Measurements from ENCODE around the gene PRDM16.

The PRDM16 gene

DNA sequence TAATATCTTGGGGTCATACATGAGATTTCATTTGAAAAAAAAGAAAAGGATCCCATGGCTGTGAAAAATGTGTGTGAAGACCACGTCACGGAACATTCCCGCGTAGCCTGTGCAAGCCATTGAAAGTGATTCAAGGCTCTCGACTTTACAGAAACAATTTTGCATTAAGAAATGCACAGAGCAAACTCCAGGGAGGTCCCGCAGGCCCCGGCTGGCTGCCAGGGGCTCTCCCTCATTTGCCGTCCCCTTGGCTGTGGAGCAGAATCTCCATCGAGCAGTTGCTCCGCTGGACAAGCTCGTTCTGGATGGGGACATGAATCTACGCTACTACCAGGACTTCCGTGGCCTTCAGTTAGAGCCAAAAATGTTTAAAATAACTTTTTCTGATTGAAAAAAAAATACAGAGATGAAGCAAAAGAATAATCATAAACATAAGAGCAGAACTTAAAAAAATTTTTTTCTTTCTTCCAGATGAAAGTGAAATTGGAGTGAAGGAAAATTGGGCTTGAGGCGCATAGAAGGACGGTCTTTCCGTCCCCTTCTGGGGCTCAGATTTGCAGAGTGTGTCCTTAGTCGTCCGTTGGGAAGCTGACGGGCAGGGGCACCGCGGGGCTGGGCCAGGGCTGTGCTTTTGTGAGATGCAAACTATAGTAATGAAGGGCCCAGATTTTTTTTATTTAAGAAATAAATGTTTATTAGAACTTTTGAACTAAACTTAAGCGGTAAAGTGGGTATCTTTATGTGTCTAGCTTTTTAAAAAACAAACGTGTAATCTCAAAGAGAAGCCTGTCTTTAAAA, 317.4 kb downstream of the PRDM16 start (continued):
- TF ChIP-seq, protein P1, sequence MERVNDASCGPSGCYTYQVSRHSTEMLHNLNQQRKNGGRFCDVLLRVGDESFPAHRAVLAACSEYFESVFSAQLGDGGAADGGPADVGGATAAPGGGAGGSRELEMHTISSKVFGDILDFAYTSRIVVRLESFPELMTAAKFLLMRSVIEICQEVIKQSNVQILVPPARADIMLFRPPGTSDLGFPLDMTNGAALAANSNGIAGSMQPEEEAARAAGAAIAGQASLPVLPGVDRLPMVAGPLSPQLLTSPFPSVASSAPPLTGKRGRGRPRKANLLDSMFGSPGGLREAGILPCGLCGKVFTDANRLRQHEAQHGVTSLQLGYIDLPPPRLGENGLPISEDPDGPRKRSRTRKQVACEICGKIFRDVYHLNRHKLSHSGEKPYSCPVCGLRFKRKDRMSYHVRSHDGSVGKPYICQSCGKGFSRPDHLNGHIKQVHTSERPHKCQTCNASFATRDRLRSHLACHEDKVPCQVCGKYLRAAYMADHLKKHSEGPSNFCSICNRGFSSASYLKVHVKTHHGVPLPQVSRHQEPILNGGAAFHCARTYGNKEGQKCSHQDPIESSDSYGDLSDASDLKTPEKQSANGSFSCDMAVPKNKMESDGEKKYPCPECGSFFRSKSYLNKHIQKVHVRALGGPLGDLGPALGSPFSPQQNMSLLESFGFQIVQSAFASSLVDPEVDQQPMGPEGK (tag by site-specific recombination; IDR thresholded peaks at IDR 0.05), result no peak
- TF ChIP-seq ZNF112 (tag by site-specific recombination; IDR thresholded peaks at IDR 0.05), result no peak
- TF ChIP-seq ZBTB20 (tag by site-specific recombination; IDR thresholded peaks at IDR 0.05), result no peak
- no peak for TF ChIP-seq GLI4 (tag by site-specific recombination; IDR thresholded peaks at IDR 0.05)
- TF ChIP-seq ZNF155 (tag by site-specific recombination; IDR thresholded peaks at IDR 0.05), result no peak
- TF ChIP-seq BCL11A (tag by site-specific recombination; IDR thresholded peaks at IDR 0.05; ENCODE audit: low read depth), result no peak
- no peak for TF ChIP-seq ZFHX2 (tag by site-specific recombination; conservative IDR thresholded peaks at IDR 0.05)
- TF ChIP-seq TRIM28 (IDR thresholded peaks at IDR 0.05; ENCODE audit: borderline replicate concordance, low read length), result no peak
- TF ChIP-seq ZNF621 (tag by site-specific recombination; IDR thresholded peaks at IDR 0.05), result no peak
- no peak for TF ChIP-seq ZNF248 (tag by site-specific recombination; IDR thresholded peaks at IDR 0.05)
- TF ChIP-seq HOXA7 (CRISPR knock-in tag; IDR thresholded peaks at IDR 0.05; ENCODE audit: borderline replicate concordance), result no peak
- TF ChIP-seq ZNF121 (tag by site-specific recombination; IDR thresholded peaks at IDR 0.05), result no peak

DNA sequence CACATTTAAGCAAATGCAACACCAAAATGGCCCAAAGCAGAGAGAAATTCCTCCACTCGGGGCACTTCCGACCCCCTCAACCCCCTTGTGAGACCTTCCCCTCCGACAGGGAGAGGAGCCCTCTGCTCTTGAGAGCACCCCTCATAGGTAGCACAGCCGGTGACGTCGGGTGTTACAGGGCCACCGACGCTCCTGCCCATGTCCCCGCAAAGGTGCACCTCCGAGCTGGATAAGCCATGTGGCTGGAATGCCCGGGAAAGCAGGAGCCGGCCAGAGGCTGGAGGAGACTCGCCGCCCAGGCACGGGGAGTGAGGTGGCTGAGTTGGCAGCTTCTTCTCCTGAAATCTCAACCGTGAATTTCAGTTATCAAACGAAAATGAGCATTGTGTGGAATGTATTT, 318.4 kb downstream of the PRDM16 start:
- Histone ChIP-seq H3K9me3 (ENCODE audit: control insufficient read depth, insufficient read depth, low read depth, low read length) (no peaks in the 10 kb centered on the region), H3K36me3 (ENCODE audit: control insufficient read depth in 2 of 2, insufficient read depth in 1 of 2, low read length in 2 of 2) (peaks cover 0 to 3% of the 10 kb centered on the region in 2 experiments; a peak in 1 of 3 replicates), H3K4me3 (ENCODE audit: low read depth, low read length) (no peak overlapping the region), H3K27ac (ENCODE audit: extremely low read depth, low read depth, low read length) (no peak overlapping the region), H3K4me1 (ENCODE audit: control insufficient read depth, insufficient read depth, low read length) (peaks cover 6% of the 10 kb centered on the region)
- POLR2A ChIA-PET, result no interaction called here
- TF ChIP-seq ZNF10 (tag by site-specific recombination; IDR thresholded peaks at IDR 0.05) (no peak), ZNF23 (tag by site-specific recombination; IDR thresholded peaks at IDR 0.05; ENCODE audit: borderline replicate concordance) (no peak), ZNF202 (tag by site-specific recombination; IDR thresholded peaks at IDR 0.05; ENCODE audit: borderline replicate concordance) (no peak), ZNF184 (tag by site-specific recombination; IDR thresholded peaks at IDR 0.05) (no peak), KLF10 (tag by site-specific recombination; IDR thresholded peaks at IDR 0.05) (no peak), ZNF544 (tag by site-specific recombination; IDR thresholded peaks at IDR 0.05) (no peak), ZBTB7A (tag by site-specific recombination; IDR thresholded peaks at IDR 0.05; ENCODE audit: low read depth) (no peak), GLI4 (tag by site-specific recombination; IDR thresholded peaks at IDR 0.05) (no peak), SP2 (tag by site-specific recombination; IDR thresholded peaks at IDR 0.05) (no peak), WT1 (tag by site-specific recombination; IDR thresholded peaks at IDR 0.05) (no peak), BCL11A (tag by site-specific recombination; IDR thresholded peaks at IDR 0.05; ENCODE audit: low read depth) (no peak), ZNF707 (tag by site-specific recombination; IDR thresholded peaks at IDR 0.05) (no peak), ZIC2 (tag by site-specific recombination; IDR thresholded peaks at IDR 0.05) (no peak)
- TF ChIP-seq, protein P2, sequence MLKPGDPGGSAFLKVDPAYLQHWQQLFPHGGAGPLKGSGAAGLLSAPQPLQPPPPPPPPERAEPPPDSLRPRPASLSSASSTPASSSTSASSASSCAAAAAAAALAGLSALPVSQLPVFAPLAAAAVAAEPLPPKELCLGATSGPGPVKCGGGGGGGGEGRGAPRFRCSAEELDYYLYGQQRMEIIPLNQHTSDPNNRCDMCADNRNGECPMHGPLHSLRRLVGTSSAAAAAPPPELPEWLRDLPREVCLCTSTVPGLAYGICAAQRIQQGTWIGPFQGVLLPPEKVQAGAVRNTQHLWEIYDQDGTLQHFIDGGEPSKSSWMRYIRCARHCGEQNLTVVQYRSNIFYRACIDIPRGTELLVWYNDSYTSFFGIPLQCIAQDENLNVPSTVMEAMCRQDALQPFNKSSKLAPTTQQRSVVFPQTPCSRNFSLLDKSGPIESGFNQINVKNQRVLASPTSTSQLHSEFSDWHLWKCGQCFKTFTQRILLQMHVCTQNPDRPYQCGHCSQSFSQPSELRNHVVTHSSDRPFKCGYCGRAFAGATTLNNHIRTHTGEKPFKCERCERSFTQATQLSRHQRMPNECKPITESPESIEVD (tag by site-specific recombination; IDR thresholded peaks at IDR 0.05), result no peak
- TF ChIP-seq, protein P3, sequence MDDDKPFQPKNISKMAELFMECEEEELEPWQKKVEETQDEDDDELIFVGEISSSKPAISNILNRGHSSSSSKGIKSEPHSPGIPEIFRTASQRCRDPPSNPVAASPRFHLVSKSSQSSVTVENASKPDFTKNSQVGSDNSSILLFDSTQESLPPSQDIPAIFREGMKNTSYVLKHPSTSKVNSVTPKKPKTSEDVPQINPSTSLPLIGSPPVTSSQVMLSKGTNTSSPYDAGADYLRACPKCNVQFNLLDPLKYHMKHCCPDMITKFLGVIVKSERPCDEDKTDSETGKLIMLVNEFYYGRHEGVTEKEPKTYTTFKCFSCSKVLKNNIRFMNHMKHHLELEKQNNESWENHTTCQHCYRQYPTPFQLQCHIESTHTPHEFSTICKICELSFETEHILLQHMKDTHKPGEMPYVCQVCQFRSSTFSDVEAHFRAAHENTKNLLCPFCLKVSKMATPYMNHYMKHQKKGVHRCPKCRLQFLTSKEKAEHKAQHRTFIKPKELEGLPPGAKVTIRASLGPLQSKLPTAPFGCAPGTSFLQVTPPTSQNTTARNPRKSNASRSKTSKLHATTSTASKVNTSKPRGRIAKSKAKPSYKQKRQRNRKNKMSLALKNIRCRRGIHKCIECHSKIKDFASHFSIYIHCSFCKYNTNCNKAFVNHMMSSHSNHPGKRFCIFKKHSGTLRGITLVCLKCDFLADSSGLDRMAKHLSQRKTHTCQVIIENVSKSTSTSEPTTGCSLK (tag by site-specific recombination; IDR thresholded peaks at IDR 0.05), result no peak
- TF ChIP-seq, protein P4, sequence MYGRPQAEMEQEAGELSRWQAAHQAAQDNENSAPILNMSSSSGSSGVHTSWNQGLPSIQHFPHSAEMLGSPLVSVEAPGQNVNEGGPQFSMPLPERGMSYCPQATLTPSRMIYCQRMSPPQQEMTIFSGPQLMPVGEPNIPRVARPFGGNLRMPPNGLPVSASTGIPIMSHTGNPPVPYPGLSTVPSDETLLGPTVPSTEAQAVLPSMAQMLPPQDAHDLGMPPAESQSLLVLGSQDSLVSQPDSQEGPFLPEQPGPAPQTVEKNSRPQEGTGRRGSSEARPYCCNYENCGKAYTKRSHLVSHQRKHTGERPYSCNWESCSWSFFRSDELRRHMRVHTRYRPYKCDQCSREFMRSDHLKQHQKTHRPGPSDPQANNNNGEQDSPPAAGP (tag by site-specific recombination; IDR thresholded peaks at IDR 0.05), result no peak
- CTCF ChIA-PET, result interaction anchor here (1.2 kb wide), 1 partner anchor 16 kb away, joined by 4 read pairs; no protein-coding TSS in a partner anchor
